Astrocyte (in vitro differentiated cells and primary cell): ENCODE measurements around the gene BCO2. TPM values are rescaled to one million over a fixed set of nuclear protein-coding genes. Genes with fewer than 3 reads are reported as not detected.

Experiments used
- DNase-seq: peaks from one replicate; pipeline ENCODE4 v3.0.0-alpha.2; 2010; ENCODE audit warnings: low read depth
- FAIRE-seq: peaks from 2 replicates; lab custom pipeline; 2011; peaks lifted over from hg19 to GRCh38; lab: Jason Lieb, UNC
- H2AFZ ChIP-seq: 2 replicates; pipeline ENCODE4 v1.6.0; 2012; ENCODE audit warnings: low read depth, low read length, inconsistent platforms
- H3K27ac ChIP-seq: 2 replicates; pipeline ENCODE4 v1.5.1; 2011; ENCODE audit warnings: low read depth, low read length, inconsistent platforms
- H3K27me3 ChIP-seq: 2 replicates; pipeline ENCODE4 v1.6.0; 2011; ENCODE audit warnings: low read length, inconsistent platforms; ENCODE audit not compliant: insufficient read depth
- H3K36me3 ChIP-seq: 2 replicates; pipeline ENCODE4 v1.5.1; 2011; ENCODE audit warnings: low read length, inconsistent platforms; ENCODE audit not compliant: insufficient read depth
- H3K4me1 ChIP-seq: 2 replicates; pipeline ENCODE4 v1.5.1; 2011; ENCODE audit warnings: low read length, inconsistent platforms; ENCODE audit not compliant: insufficient read depth
- H3K4me2 ChIP-seq: 2 replicates; pipeline ENCODE4 v1.6.0; 2012; ENCODE audit warnings: low read length, inconsistent platforms
- H3K4me3 ChIP-seq: 2 replicates; pipeline ENCODE4 v1.5.1; 2011; ENCODE audit warnings: low read depth, mild to moderate bottlenecking, low read length, inconsistent platforms; ENCODE audit not compliant: insufficient read depth
- H3K79me2 ChIP-seq: 2 replicates; pipeline ENCODE4 v1.6.0; 2012; ENCODE audit warnings: mild to moderate bottlenecking, low read length, inconsistent platforms; ENCODE audit not compliant: insufficient read depth
- H3K9ac ChIP-seq: 2 replicates; pipeline ENCODE4 v1.6.0; 2012; ENCODE audit warnings: mild to moderate bottlenecking, low read length, inconsistent platforms
- H3K9me3 ChIP-seq: 2 replicates; pipeline ENCODE4 v1.5.1; 2012; ENCODE audit warnings: low read depth, mild to moderate bottlenecking, low read length, inconsistent platforms; ENCODE audit not compliant: insufficient read depth
- H4K20me1 ChIP-seq: 2 replicates; pipeline ENCODE4 v1.6.0; 2012; ENCODE audit warnings: low read length, inconsistent platforms; ENCODE audit not compliant: insufficient read depth
- H3K27ac Mint-ChIP-seq: one replicate; pipeline ENCODE4 v1.8.0; 2021; ENCODE audit warnings: mild to moderate bottlenecking, mixed read lengths; ENCODE audit not compliant: unreplicated experiment
- H3K27me3 Mint-ChIP-seq: one replicate; pipeline ENCODE4 v1.8.0; 2021; ENCODE audit warnings: low read depth, mixed read lengths; ENCODE audit not compliant: unreplicated experiment
- H3K36me3 Mint-ChIP-seq: one replicate; pipeline ENCODE4 v1.8.0; 2021; ENCODE audit warnings: low read depth, mixed read lengths; ENCODE audit not compliant: unreplicated experiment
- H3K4me1 Mint-ChIP-seq: one replicate; pipeline ENCODE4 v1.8.0; 2021; ENCODE audit warnings: low read depth, mixed read lengths; ENCODE audit not compliant: unreplicated experiment
- H3K4me3 Mint-ChIP-seq: one replicate; pipeline ENCODE4 v1.8.0; 2021; ENCODE audit warnings: mild to moderate bottlenecking, moderate library complexity, mixed read lengths; ENCODE audit not compliant: unreplicated experiment
- H3K9me3 Mint-ChIP-seq: one replicate; pipeline ENCODE4 v1.8.0; 2021; ENCODE audit warnings: mild to moderate bottlenecking, mixed read lengths; ENCODE audit not compliant: unreplicated experiment
- EZH2 ChIP-seq: IDR thresholded peaks from 2 replicates; pipeline ENCODE4 v1.6.1; 2012; ENCODE audit warnings: mild to moderate bottlenecking, low read length, inconsistent platforms; ENCODE audit not compliant: insufficient read depth
- total RNA-seq: library from RNA; stranded (reverse); gene quantifications from 2 replicates; pipeline ENCODE4 v1.2.1, GENCODE V29; 2021
- TF ChIP-seq, protein P1 (sequence below): IDR thresholded peaks from 2 replicates; pipeline ENCODE4 v1.5.1; 2011; ENCODE audit warnings: low read depth, mild to moderate bottlenecking, inconsistent platforms, low read length, moderate library complexity; ENCODE audit not compliant: insufficient read depth

Gene BCO2
- total RNA-seq, 1 donor from 2014 or later: 0.48 TPM

DNA sequence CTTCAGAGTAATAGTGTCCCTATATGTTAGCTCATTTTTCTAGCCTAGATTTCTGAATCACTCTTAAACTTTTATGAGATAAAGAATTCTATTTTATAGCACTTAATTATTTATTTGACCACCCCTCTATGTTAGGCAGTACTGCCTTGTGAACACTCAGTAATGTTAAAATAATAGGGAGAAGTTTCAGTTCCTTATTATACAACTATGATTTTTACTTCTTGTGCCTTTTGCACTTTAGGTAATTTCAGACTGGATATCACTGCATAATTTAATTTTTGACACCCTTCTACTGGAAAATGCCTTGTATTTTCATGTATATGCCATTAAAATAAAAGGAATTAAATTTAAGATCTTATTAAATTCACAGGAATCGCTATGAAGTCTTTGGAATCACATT, 3.1 kb downstream of the BCO2 start:
- Histone ChIP-seq H3K9ac (no peak overlapping the region), H3K4me3 (no peak overlapping the region), H3K79me2 (no peaks in the 10 kb centered on the region), H2AFZ (no peak overlapping the region), H3K27me3 (no peaks in the 10 kb centered on the region), H3K9me3 (no peaks in the 10 kb centered on the region), H3K4me1 (peaks cover 3% of the 10 kb centered on the region), H3K27ac (no peak overlapping the region), H3K4me2 (no peak overlapping the region), H3K36me3 (no peaks in the 10 kb centered on the region), H4K20me1 (no peaks in the 10 kb centered on the region)
- peaks cover 5% of the 10 kb centered on the region for H3K27me3 Mint-ChIP-seq
- H3K9me3 Mint-ChIP-seq: peaks cover 2% of the 10 kb centered on the region
- peaks cover 3% of the 10 kb centered on the region for H3K4me1 Mint-ChIP-seq
- H3K27ac Mint-ChIP-seq: no peak overlapping the region
- H3K36me3 Mint-ChIP-seq: no peaks in the 10 kb centered on the region
- TF ChIP-seq EZH2: no peak
- TF ChIP-seq, protein P1, sequence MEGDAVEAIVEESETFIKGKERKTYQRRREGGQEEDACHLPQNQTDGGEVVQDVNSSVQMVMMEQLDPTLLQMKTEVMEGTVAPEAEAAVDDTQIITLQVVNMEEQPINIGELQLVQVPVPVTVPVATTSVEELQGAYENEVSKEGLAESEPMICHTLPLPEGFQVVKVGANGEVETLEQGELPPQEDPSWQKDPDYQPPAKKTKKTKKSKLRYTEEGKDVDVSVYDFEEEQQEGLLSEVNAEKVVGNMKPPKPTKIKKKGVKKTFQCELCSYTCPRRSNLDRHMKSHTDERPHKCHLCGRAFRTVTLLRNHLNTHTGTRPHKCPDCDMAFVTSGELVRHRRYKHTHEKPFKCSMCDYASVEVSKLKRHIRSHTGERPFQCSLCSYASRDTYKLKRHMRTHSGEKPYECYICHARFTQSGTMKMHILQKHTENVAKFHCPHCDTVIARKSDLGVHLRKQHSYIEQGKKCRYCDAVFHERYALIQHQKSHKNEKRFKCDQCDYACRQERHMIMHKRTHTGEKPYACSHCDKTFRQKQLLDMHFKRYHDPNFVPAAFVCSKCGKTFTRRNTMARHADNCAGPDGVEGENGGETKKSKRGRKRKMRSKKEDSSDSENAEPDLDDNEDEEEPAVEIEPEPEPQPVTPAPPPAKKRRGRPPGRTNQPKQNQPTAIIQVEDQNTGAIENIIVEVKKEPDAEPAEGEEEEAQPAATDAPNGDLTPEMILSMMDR: no peak
- FAIRE-seq (no peak), DNase-seq (no peak)
- H3K4me3 Mint-ChIP-seq: no peak overlapping the region

DNA sequence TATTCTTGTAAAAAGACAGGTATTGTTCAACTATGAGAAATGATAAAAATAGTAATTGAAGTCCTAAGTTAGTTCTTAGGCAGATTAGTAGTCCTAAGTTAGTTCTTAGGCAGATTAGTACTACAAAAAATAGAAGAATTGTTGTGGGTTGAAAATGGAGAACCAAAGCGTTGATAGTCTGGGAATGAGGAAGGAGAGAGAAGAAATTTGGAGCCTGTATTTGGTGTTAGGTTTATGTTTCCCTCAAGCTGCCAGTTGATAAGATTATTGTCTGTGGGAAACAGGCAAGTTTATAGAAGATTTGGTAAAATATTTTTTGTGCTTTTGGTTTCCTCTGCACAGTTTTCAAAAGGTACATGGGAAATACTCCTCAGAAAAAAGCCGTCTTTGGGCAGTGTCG, 3.6 kb downstream of the BCO2 start:
- FAIRE-seq (no peak), DNase-seq (no peak)
- Histone ChIP-seq H3K79me2 (no peaks in the 10 kb centered on the region), H3K36me3 (no peaks in the 10 kb centered on the region), H3K4me3 (no peak overlapping the region), H3K9ac (no peak overlapping the region), H3K27me3 (no peaks in the 10 kb centered on the region), H3K4me2 (no peak overlapping the region), H3K4me1 (peaks cover 3% of the 10 kb centered on the region), H3K9me3 (no peaks in the 10 kb centered on the region), H2AFZ (no peak overlapping the region), H4K20me1 (no peaks in the 10 kb centered on the region), H3K27ac (no peak overlapping the region)
- Mint-ChIP-seq H3K4me1 (peaks cover 3% of the 10 kb centered on the region), H3K9me3 (peaks cover 2% of the 10 kb centered on the region), H3K4me3 (no peak overlapping the region), H3K27me3 (peaks cover 5% of the 10 kb centered on the region), H3K36me3 (no peaks in the 10 kb centered on the region), H3K27ac (no peak overlapping the region)
- TF ChIP-seq, protein P1: no peak
- TF ChIP-seq EZH2: no peak

DNA sequence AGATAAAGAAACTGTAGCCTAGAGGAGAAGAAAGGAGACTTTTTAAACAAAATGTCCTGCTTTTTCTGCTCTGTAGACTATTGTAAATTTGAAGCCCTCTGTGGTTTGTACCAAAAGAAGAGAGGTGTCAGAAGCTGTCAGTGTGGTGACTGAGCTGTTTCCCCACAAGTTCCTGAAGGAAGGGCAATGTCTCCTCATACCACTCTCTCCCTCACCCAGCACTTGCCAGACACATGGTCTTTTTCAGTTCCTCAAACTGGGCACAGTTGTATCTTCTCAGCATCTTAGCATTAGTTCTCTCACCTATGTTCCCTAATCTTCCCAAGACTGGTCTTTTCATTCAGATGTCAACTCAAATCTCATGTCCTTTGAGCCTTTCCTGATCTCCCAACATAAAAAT, 4.3 kb downstream of the BCO2 start:
- no peak overlapping the region for H3K27ac Mint-ChIP-seq
- Histone ChIP-seq H4K20me1 (no peaks in the 10 kb centered on the region), H3K4me2 (no peak overlapping the region), H3K36me3 (no peaks in the 10 kb centered on the region), H3K9ac (no peak overlapping the region), H3K4me1 (peaks cover 3% of the 10 kb centered on the region), H3K27me3 (no peaks in the 10 kb centered on the region), H3K4me3 (no peak overlapping the region), H3K9me3 (no peaks in the 10 kb centered on the region), H3K79me2 (no peaks in the 10 kb centered on the region), H2AFZ (no peak overlapping the region), H3K27ac (no peak overlapping the region)
- peaks cover 5% of the 10 kb centered on the region for H3K27me3 Mint-ChIP-seq
- H3K4me1 Mint-ChIP-seq: peaks cover 2% of the 10 kb centered on the region
- H3K36me3 Mint-ChIP-seq: no peaks in the 10 kb centered on the region
- peaks cover 2% of the 10 kb centered on the region for H3K9me3 Mint-ChIP-seq
- H3K4me3 Mint-ChIP-seq: no peak overlapping the region
- DNase-seq (no peak), FAIRE-seq (no peak)
- no peak for TF ChIP-seq EZH2
